ENCODE data around the gene AFF2. TPM values are rescaled to one million over a fixed set of nuclear protein-coding genes. Genes with fewer than 3 reads are reported as not detected.

AFF2 gene
- total RNA-seq, 1 donor from 2014 or later, result 0.74 TPM

GRCh38 chrX:148763896-148764295 lies 263.5 kb downstream of the AFF2 start:
- Histone ChIP-seq H3K4me1 (no peaks in the 10 kb centered on the region), H3K4me3 (no peak overlapping the region), H3K27ac (no peak overlapping the region), H3K9me3 (no peaks in the 10 kb centered on the region), H3K27me3 (no peaks in the 10 kb centered on the region), H3K36me3 (no peaks in the 10 kb centered on the region)
- TF ChIP-seq POLR2A (IDR thresholded peaks at IDR 0.05) (no peak), POLR2AphosphoS5 (IDR thresholded peaks at IDR 0.05; ENCODE audit: insufficient read depth in 1 of 2, low read depth in 1 of 2) (no peak)
- TF ChIP-seq, protein P1, sequence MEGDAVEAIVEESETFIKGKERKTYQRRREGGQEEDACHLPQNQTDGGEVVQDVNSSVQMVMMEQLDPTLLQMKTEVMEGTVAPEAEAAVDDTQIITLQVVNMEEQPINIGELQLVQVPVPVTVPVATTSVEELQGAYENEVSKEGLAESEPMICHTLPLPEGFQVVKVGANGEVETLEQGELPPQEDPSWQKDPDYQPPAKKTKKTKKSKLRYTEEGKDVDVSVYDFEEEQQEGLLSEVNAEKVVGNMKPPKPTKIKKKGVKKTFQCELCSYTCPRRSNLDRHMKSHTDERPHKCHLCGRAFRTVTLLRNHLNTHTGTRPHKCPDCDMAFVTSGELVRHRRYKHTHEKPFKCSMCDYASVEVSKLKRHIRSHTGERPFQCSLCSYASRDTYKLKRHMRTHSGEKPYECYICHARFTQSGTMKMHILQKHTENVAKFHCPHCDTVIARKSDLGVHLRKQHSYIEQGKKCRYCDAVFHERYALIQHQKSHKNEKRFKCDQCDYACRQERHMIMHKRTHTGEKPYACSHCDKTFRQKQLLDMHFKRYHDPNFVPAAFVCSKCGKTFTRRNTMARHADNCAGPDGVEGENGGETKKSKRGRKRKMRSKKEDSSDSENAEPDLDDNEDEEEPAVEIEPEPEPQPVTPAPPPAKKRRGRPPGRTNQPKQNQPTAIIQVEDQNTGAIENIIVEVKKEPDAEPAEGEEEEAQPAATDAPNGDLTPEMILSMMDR (IDR thresholded peaks at IDR 0.05), result no peak
- no peak for DNase-seq (ENCODE audit: extremely low spot score in 2 of 2)
- intact Hi-C loops (cut with DNase I), result no loop called here

- no peaks in the 10 kb centered on the region for H3K9me3 ChIP-seq
- TF ChIP-seq POLR2A (IDR thresholded peaks at IDR 0.05) (no peak), POLR2AphosphoS5 (IDR thresholded peaks at IDR 0.05; ENCODE audit: insufficient read depth in 1 of 2, low read depth in 1 of 2) (no peak)
- H3K27ac ChIP-seq, result no peak overlapping the region
- no peaks in the 10 kb centered on the region for H3K36me3 ChIP-seq
- DNase-seq (ENCODE audit: extremely low spot score in 2 of 2), result no peak
- H3K4me3 ChIP-seq, result no peak overlapping the region
- intact Hi-C loops (cut with DNase I), result no loop called here
- H3K27me3 ChIP-seq, result no peaks in the 10 kb centered on the region
- H3K4me1 ChIP-seq, result no peaks in the 10 kb centered on the region
Observed at GRCh38 chrX:148768296-148768695, 267.9 kb downstream of the AFF2 start.

DNA sequence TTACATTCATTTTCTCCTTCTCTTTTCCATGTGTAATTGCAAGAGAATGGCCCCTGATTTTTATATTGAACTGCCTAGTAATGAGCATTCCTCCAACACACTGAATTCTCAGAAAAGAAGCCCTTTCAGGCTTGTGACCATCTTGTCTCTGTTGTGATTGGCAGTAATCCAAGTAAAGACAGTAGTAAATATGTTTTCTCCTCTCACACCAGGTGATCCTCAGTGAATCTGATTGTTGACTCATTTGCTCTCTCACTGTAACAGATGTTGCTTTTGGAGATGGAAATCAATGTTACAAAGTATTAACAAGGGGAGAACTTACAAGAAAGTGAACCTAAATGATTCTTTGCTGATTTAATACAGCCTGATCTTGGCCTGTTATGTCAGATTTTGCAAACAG lies 271.0 kb downstream of the AFF2 start:
- no peaks in the 10 kb centered on the region for H3K4me1 ChIP-seq
- TF ChIP-seq POLR2A (IDR thresholded peaks at IDR 0.05), result no peak
- DNase-seq (ENCODE audit: extremely low spot score in 2 of 2), result no peak
- intact Hi-C loops (cut with DNase I), result no loop called here
- no peak overlapping the region for H3K4me3 ChIP-seq
- H3K9me3 ChIP-seq, result no peaks in the 10 kb centered on the region
- no peaks in the 10 kb centered on the region for H3K36me3 ChIP-seq
- no peak overlapping the region for H3K27ac ChIP-seq
- H3K27me3 ChIP-seq, result no peaks in the 10 kb centered on the region

DNA sequence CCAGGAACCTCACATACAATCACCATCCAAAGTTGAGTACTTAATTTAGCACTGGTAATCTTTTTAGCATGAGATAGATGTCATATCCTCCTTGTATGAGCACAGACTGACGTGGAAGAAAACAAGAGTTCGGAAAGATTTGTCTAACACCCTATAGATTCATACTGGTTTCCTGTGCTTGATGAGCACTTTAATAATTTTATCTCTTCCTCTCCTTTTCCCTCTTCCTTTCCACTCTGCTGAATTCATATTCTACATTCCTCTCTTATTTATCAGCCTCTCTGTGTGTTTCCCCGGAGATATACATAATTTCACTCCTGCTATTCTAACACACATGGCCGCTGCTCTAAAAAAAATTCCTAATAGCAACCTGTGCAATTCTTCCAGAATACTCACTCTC lies 273.9 kb downstream of the AFF2 start:
- DNase-seq (ENCODE audit: extremely low spot score in 2 of 2), result no peak
- Histone ChIP-seq H3K9me3 (no peaks in the 10 kb centered on the region), H3K4me3 (no peak overlapping the region), H3K4me1 (no peaks in the 10 kb centered on the region), H3K27ac (no peak overlapping the region), H3K36me3 (no peaks in the 10 kb centered on the region), H3K27me3 (no peaks in the 10 kb centered on the region)
- intact Hi-C loops (cut with DNase I), result no loop called here
- no peak for TF ChIP-seq POLR2AphosphoS5 (IDR thresholded peaks at IDR 0.05; ENCODE audit: insufficient read depth in 1 of 2, low read depth in 1 of 2)
- TF ChIP-seq, protein P1 (IDR thresholded peaks at IDR 0.05), result no peak

DNA sequence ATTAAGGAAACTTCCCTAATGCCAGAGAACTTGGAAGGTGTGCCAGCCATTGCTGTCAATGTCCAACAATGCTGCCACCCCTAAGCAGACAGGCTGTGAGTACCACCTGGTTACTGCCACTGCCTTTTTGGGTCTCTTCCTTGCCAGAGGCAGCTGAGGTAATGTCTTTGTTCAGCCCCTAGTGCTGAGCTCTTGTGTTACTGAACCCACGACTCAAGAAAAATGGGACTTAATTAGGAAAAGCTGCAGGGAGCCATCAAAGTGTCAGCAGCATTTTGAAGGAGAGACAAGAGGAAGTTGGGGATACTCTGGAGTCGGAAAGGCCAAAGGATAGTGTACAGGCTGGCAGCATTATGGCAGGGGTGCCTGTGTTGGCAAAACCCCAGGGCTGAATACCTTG lies 283.7 kb downstream of the AFF2 start:
- H3K4me1 ChIP-seq, result no peaks in the 10 kb centered on the region
- no peaks in the 10 kb centered on the region for H3K27me3 ChIP-seq
- no peak overlapping the region for H3K27ac ChIP-seq
- TF ChIP-seq POLR2A (IDR thresholded peaks at IDR 0.05), result no peak
- TF ChIP-seq, protein P1 (IDR thresholded peaks at IDR 0.05), result no peak
- TF ChIP-seq POLR2AphosphoS5 (IDR thresholded peaks at IDR 0.05; ENCODE audit: insufficient read depth in 1 of 2, low read depth in 1 of 2), result no peak
- DNase-seq (ENCODE audit: extremely low spot score in 2 of 2), result no peak
- no peaks in the 10 kb centered on the region for H3K9me3 ChIP-seq
- H3K36me3 ChIP-seq, result no peaks in the 10 kb centered on the region
- H3K4me3 ChIP-seq, result no peak overlapping the region
- intact Hi-C loops (cut with DNase I), result no loop called here

- H3K9me3 ChIP-seq, result no peaks in the 10 kb centered on the region
- DNase-seq (ENCODE audit: extremely low spot score in 2 of 2), result no peak
- intact Hi-C loops (cut with DNase I), result no loop called here
Observed at GRCh38 chrX:148784856-148785255, 284.4 kb downstream of the AFF2 start.

More at GRCh38 chrX:148784856-148785255, 284.4 kb downstream of the AFF2 start:
- Histone ChIP-seq H3K4me3 (no peak overlapping the region), H3K27ac (no peak overlapping the region), H3K27me3 (no peaks in the 10 kb centered on the region), H3K36me3 (no peaks in the 10 kb centered on the region), H3K4me1 (no peaks in the 10 kb centered on the region)
- TF ChIP-seq POLR2A (IDR thresholded peaks at IDR 0.05) (no peak), POLR2AphosphoS5 (IDR thresholded peaks at IDR 0.05; ENCODE audit: insufficient read depth in 1 of 2, low read depth in 1 of 2) (no peak)
- TF ChIP-seq, protein P1 (IDR thresholded peaks at IDR 0.05), result no peak
